GM18870 (cell line): ENCODE results near the gene ANKRD13B.
"Not testable (repeated sequence)": the region's sequence is repeated elsewhere in the genome, so short reads cannot be mapped to it uniquely, and the experiment has no call there.

ENCODE experiments used
- ATAC-seq: cut with Tn5 transposase; IDR thresholded peaks from one replicate; pipeline ENCODE4 v1.9.1; 2021; ENCODE audit warnings: moderate library complexity; ENCODE audit not compliant: unreplicated experiment

The ANKRD13B gene

GRCh38 chr17:29640981-29641642 is 48.2 kb downstream of the ANKRD13B start:
- ATAC-seq, result no peak

GRCh38 chr17:29642171-29642611 is 49.3 kb downstream of the ANKRD13B start:
- no peak for ATAC-seq

- ATAC-seq, result no peak
Measured at GRCh38 chr17:29643817-29644160, 50.9 kb downstream of the ANKRD13B start.

- no peak for ATAC-seq
Measured at GRCh38 chr17:29645515-29646051, 52.7 kb downstream of the ANKRD13B start.

GRCh38 chr17:29648005-29648404 is 55.1 kb downstream of the ANKRD13B start:
- no peak for ATAC-seq

- no peak for ATAC-seq
Measured at GRCh38 chr17:29649359-29649758, 56.4 kb downstream of the ANKRD13B start.

- no peak for ATAC-seq
Measured at GRCh38 chr17:29650396-29650795, 57.5 kb downstream of the ANKRD13B start.

GRCh38 chr17:29651913-29652312 is 59.0 kb downstream of the ANKRD13B start:
- not testable (repeated sequence) for ATAC-seq

GRCh38 chr17:29652976-29653375 is 60.0 kb downstream of the ANKRD13B start:
- ATAC-seq, result no peak

- ATAC-seq, result no peak
Measured at GRCh38 chr17:29653995-29654714, 61.2 kb downstream of the ANKRD13B start.

GRCh38 chr17:29655323-29655722 is 62.4 kb downstream of the ANKRD13B start:
- no peak for ATAC-seq

- no peak for ATAC-seq
Measured at GRCh38 chr17:29659155-29659554, 66.2 kb downstream of the ANKRD13B start.

GRCh38 chr17:29661213-29661612 is 68.3 kb downstream of the ANKRD13B start:
- no peak for ATAC-seq

- ATAC-seq, result no peak
Measured at GRCh38 chr17:29663155-29663554, 70.2 kb downstream of the ANKRD13B start.
